Measurements from ENCODE around the gene LCE7A.

LCE7A gene

GRCh38 chr1:152836870-152837269 is 22.9 kb upstream of the LCE7A start:
- CTCF ChIA-PET, result interaction anchor here (0.6 kb wide), 1 partner anchor 33 kb away, joined by 3 read pairs; no protein-coding TSS in a partner anchor
- TF ChIP-seq ZNF555 (tag by site-specific recombination; conservative IDR thresholded peaks at IDR 0.05), result no peak
- no peak for TF ChIP-seq ZNF274 (IDR thresholded peaks at IDR 0.05; ENCODE audit: low read length)
- TF ChIP-seq ZNF274 (tag by site-specific recombination; IDR thresholded peaks at IDR 0.05; ENCODE audit: borderline replicate concordance), result no peak
- no peak for TF ChIP-seq ZNF707 (tag by site-specific recombination; IDR thresholded peaks at IDR 0.05)
- no peak for TF ChIP-seq ZNF311 (tag by site-specific recombination; IDR thresholded peaks at IDR 0.05; ENCODE audit: borderline replicate concordance)
- TF ChIP-seq, protein P1, sequence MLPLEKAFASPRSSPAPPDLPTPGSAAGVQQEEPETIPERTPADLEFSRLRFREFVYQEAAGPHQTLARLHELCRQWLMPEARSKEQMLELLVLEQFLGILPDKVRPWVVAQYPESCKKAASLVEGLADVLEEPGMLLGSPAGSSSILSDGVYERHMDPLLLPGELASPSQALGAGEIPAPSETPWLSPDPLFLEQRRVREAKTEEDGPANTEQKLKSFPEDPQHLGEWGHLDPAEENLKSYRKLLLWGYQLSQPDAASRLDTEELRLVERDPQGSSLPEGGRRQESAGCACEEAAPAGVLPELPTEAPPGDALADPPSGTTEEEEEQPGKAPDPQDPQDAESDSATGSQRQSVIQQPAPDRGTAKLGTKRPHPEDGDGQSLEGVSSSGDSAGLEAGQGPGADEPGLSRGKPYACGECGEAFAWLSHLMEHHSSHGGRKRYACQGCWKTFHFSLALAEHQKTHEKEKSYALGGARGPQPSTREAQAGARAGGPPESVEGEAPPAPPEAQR (tag by site-specific recombination; IDR thresholded peaks at IDR 0.05), result no peak
- no peak for TF ChIP-seq SCRT2 (tag by site-specific recombination; IDR thresholded peaks at IDR 0.05)
- TF ChIP-seq ZNF239 (tag by site-specific recombination; IDR thresholded peaks at IDR 0.05), result no peak
- TF ChIP-seq, protein P2, sequence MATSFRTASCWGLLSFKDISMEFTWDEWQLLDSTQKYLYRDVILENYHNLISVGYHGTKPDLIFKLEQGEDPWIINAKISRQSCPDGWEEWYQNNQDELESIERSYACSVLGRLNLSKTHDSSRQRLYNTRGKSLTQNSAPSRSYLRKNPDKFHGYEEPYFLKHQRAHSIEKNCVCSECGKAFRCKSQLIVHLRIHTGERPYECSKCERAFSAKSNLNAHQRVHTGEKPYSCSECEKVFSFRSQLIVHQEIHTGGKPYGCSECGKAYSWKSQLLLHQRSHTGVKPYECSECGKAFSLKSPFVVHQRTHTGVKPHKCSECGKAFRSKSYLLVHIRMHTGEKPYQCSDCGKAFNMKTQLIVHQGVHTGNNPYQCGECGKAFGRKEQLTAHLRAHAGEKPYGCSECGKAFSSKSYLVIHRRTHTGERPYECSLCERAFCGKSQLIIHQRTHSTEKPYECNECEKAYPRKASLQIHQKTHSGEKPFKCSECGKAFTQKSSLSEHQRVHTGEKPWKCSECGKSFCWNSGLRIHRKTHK (tag by site-specific recombination; IDR thresholded peaks at IDR 0.05), result no peak
- TF ChIP-seq ZNF24 (tag by site-specific recombination; IDR thresholded peaks at IDR 0.05), result no peak
- no peak for TF ChIP-seq ZIC2 (tag by site-specific recombination; IDR thresholded peaks at IDR 0.05)
- TF ChIP-seq ZFP69B (tag by site-specific recombination; IDR thresholded peaks at IDR 0.05), result no peak
- no peak for TF ChIP-seq ZNF324 (tag by site-specific recombination; IDR thresholded peaks at IDR 0.05)
- TF ChIP-seq ZNF248 (tag by site-specific recombination; IDR thresholded peaks at IDR 0.05), result no peak
- TF ChIP-seq, protein P3, sequence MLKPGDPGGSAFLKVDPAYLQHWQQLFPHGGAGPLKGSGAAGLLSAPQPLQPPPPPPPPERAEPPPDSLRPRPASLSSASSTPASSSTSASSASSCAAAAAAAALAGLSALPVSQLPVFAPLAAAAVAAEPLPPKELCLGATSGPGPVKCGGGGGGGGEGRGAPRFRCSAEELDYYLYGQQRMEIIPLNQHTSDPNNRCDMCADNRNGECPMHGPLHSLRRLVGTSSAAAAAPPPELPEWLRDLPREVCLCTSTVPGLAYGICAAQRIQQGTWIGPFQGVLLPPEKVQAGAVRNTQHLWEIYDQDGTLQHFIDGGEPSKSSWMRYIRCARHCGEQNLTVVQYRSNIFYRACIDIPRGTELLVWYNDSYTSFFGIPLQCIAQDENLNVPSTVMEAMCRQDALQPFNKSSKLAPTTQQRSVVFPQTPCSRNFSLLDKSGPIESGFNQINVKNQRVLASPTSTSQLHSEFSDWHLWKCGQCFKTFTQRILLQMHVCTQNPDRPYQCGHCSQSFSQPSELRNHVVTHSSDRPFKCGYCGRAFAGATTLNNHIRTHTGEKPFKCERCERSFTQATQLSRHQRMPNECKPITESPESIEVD (tag by site-specific recombination; IDR thresholded peaks at IDR 0.05), result no peak
- TF ChIP-seq, protein P4, sequence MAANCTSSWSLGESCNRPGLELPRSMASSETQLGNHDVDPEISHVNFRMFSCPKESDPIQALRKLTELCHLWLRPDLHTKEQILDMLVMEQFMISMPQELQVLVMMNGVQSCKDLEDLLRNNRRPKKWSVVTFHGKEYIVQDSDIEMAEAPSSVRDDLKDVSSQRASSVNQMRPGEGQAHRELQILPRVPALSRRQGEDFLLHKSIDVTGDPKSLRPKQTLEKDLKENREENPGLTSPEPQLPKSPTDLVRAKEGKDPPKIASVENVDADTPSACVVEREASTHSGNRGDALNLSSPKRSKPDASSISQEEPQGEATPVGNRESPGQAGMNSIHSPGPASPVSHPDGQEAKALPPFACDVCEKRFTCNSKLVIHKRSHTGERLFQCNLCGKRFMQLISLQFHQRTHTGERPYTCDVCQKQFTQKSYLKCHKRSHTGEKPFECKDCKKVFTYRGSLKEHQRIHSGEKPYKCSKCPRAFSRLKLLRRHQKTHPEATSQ (tag by site-specific recombination; IDR thresholded peaks at IDR 0.05), result no peak
- no peak for TF ChIP-seq ZNF19 (tag by site-specific recombination; IDR thresholded peaks at IDR 0.05; ENCODE audit: low read depth)
- no peak for TF ChIP-seq GLI2 (tag by site-specific recombination; IDR thresholded peaks at IDR 0.05; ENCODE audit: borderline replicate concordance, low read depth)
- TF ChIP-seq ZNF621 (tag by site-specific recombination; IDR thresholded peaks at IDR 0.05), result no peak
- no peak for TF ChIP-seq ZNF394 (tag by site-specific recombination; IDR thresholded peaks at IDR 0.05; ENCODE audit: borderline replicate concordance)
- TF ChIP-seq TRIM28 (IDR thresholded peaks at IDR 0.05; ENCODE audit: borderline replicate concordance, low read length), result no peak
- H3K36me3 ChIP-seq (ENCODE audit: control insufficient read depth in 2 of 2, insufficient read depth in 1 of 2, low read length in 2 of 2), result no peaks in the 10 kb centered on the region
- POLR2A ChIA-PET, result no interaction called here
- H3K4me1 ChIP-seq (ENCODE audit: control insufficient read depth, insufficient read depth, low read length), result no peaks in the 10 kb centered on the region
- H3K4me3 ChIP-seq (ENCODE audit: low read depth, low read length), result no peak overlapping the region
- H3K9me3 ChIP-seq (ENCODE audit: control insufficient read depth, insufficient read depth, low read depth, low read length), result no peaks in the 10 kb centered on the region
- H3K27ac ChIP-seq (ENCODE audit: extremely low read depth, low read depth, low read length), result no peak overlapping the region

GRCh38 chr1:152842556-152842955 is 17.2 kb upstream of the LCE7A start, which contains the start of gene LCE6A:
Gene LCE6A, plus strand, starts transcription at chr1:152842856. Its CDS starts 665 bp downstream, at chr1:152843521.
- H3K4me1 ChIP-seq (ENCODE audit: control insufficient read depth, insufficient read depth, low read length), result no peaks in the 10 kb centered on the region
- no peaks in the 10 kb centered on the region for H3K36me3 ChIP-seq (ENCODE audit: control insufficient read depth in 2 of 2, insufficient read depth in 1 of 2, low read length in 2 of 2)
- H3K9me3 ChIP-seq (ENCODE audit: control insufficient read depth, insufficient read depth, low read depth, low read length), result no peaks in the 10 kb centered on the region
- H3K27ac ChIP-seq (ENCODE audit: extremely low read depth, low read depth, low read length), result no peak within 1 kb of the TSS
- H3K4me3 ChIP-seq (ENCODE audit: low read depth, low read length), result no peak within 1 kb of the TSS
- CTCF ChIA-PET, result no interaction called here
- POLR2A ChIA-PET, result no interaction called here
- TF ChIP-seq IKZF3 (tag by site-specific recombination; IDR thresholded peaks at IDR 0.05) (no peak), ZSCAN4 (tag by site-specific recombination; IDR thresholded peaks at IDR 0.05) (no peak), ZNF449 (tag by site-specific recombination; IDR thresholded peaks at IDR 0.05) (no peak), ZNF16 (tag by site-specific recombination; IDR thresholded peaks at IDR 0.05; ENCODE audit: low read depth) (no peak), ZNF132 (tag by site-specific recombination; IDR thresholded peaks at IDR 0.05; ENCODE audit: borderline replicate concordance) (no peak), ZNF670 (tag by site-specific recombination; IDR thresholded peaks at IDR 0.05; ENCODE audit: low read depth) (no peak), ZNF366 (tag by site-specific recombination; conservative IDR thresholded peaks at IDR 0.05) (no peak), ZNF621 (tag by site-specific recombination; IDR thresholded peaks at IDR 0.05) (no peak)
